Panc1 (cell line): ENCODE data around the gene CFAP410. TPM values are rescaled to one million over a fixed set of nuclear protein-coding genes. Genes with fewer than 3 reads are reported as not detected.

Source experiments
- ATAC-seq: fragments of 200-7000 bp; cut with Tn5 transposase; 2 replicates; pipeline ENCODE4 v1.9.1; 2020; ENCODE audit warnings: mild to moderate bottlenecking, moderate library complexity
- BruUV-seq: library from RNA; stranded (reverse); fragments of 400-500 nt; replicated peaks from 2 replicates; lab custom pipeline; 2021; lab: Mats Ljungman, UMichigan
- CTCF ChIA-PET: fragments of 300-600 bp; sonication (Branson Sonifier 250); formaldehyde crosslinking; loops from one replicate; lab custom pipeline; 2022; ENCODE audit warnings: antibody characterized with exemption; lab: Charles Lee
- POLR2A ChIA-PET: fragments of 300-600 bp; sonication (Branson Sonifier 250); formaldehyde crosslinking; loops from one replicate; lab custom pipeline; 2022; ENCODE audit warnings: antibody characterized with exemption; lab: Charles Lee
- DNase-seq: peaks from one replicate; pipeline ENCODE4 v3.0.0-alpha.2; 2010; ENCODE audit warnings: low read depth, low spot score
- H3K27ac ChIP-seq: 2 replicates; pipeline ENCODE4 v1.5.1; 2011; ENCODE audit warnings: mild to moderate bottlenecking, low read length, inconsistent platforms
- H3K27me3 ChIP-seq: fragments of 200-500 bp; sonication (Bioruptor generic); 2 replicates; pipeline ENCODE4 v1.6.0; 2014; ENCODE audit warnings: low read length, inconsistent platforms; ENCODE audit not compliant: control insufficient read depth, insufficient read depth
- H3K36me3 ChIP-seq: fragments of 200-500 bp; sonication (Bioruptor generic); 2 replicates; pipeline ENCODE4 v1.5.1; 2014; ENCODE audit warnings: inconsistent platforms, mild to moderate bottlenecking, low read length, moderate library complexity; ENCODE audit not compliant: control insufficient read depth, insufficient read depth
- H3K4me1 ChIP-seq: 2 replicates; pipeline ENCODE4 v1.5.1; 2011; ENCODE audit warnings: inconsistent platforms, mild to moderate bottlenecking, low read length, moderate library complexity; ENCODE audit not compliant: control insufficient read depth, insufficient read depth
- H3K4me3 ChIP-seq, 2 experiments: 2 replicates each; pipeline ENCODE4 v1.5.1; 2011 to 2012; ENCODE audit warnings: low read depth in 2 of 2, low read length in 2 of 2, mild to moderate bottlenecking in 2 of 2, inconsistent platforms in 1 of 2, moderate library complexity in 1 of 2
- H3K9me3 ChIP-seq: fragments of 200-500 bp; sonication (Bioruptor generic); 2 replicates; pipeline ENCODE4 v1.5.1; 2014; ENCODE audit warnings: low read depth, mild to moderate bottlenecking, inconsistent platforms, low read length, moderate library complexity; ENCODE audit not compliant: control insufficient read depth, insufficient read depth
- CTCF ChIP-seq: fragments of 450-650 bp; IDR thresholded peaks from 2 replicates; pipeline ENCODE4 v1.5.1; 2017; ENCODE audit warnings: mild to moderate bottlenecking
- POLR2AphosphoS5 ChIP-seq: IDR thresholded peaks from 2 replicates; pipeline ENCODE4 v1.6.1; 2012; ENCODE audit warnings: mild to moderate bottlenecking, low read depth, low read length, moderate library complexity
- REST ChIP-seq, 2 experiments: IDR thresholded peaks; 2 replicates each; pipeline ENCODE4 v1.6.1; 2011 to 2012; ENCODE audit warnings: low read depth in 2 of 2, control low read depth in 1 of 2, low read length in 1 of 2, mild to moderate bottlenecking in 1 of 2, moderate library complexity in 1 of 2; ENCODE audit not compliant: insufficient read depth in 1 of 2
- SIN3A ChIP-seq: IDR thresholded peaks from 2 replicates; pipeline ENCODE4 v1.6.1; 2012; ENCODE audit warnings: low read depth, mild to moderate bottlenecking, low read length, moderate library complexity, borderline replicate concordance; ENCODE audit not compliant: insufficient read depth
- TCF7L2 ChIP-seq: IDR thresholded peaks from 2 replicates; pipeline ENCODE4 v1.6.1; 2011; ENCODE audit warnings: mild to moderate bottlenecking, low read depth, low read length, inconsistent platforms
- in situ Hi-C: cut with HindIII; loops from 2 replicates; pipeline ENCODE4 v1.10.0; 2016; ENCODE audit warnings: low sequenced_read_pairs, low pct_unique_long_range_greater_than_20kb
- intact Hi-C: fragments of 100-400 bp; cut with micrococcal nuclease; formaldehyde crosslinking; loops from one replicate; pipeline ENCODE4 v1.10.0; 2022; ENCODE audit not compliant: unreplicated experiment
- total RNA-seq: library from RNA; stranded (reverse); gene quantifications from one replicate; pipeline ENCODE4 v1.2.1, GENCODE V29; 2021; ENCODE audit not compliant: unreplicated experiment

The CFAP410 gene
- total RNA-seq, 1 experiment from 2014 or later = 11.8 TPM

- Histone ChIP-seq H3K27me3 (no peaks in the 10 kb centered on the region), H3K4me1 (peaks cover 26% of the 10 kb centered on the region), H3K9me3 (no peaks in the 10 kb centered on the region), H3K27ac (no peak overlapping the region), H3K36me3 (no peaks in the 10 kb centered on the region; the same call in 1 of the 2 replicates), H3K4me3 (no peak overlapping the region)
- intact Hi-C loops (no loop called here), in situ Hi-C loops (no loop called here)
- ChIA-PET POLR2A (interaction anchor here (0.8 kb wide), 1 partner anchor 205 kb away, joined by 3 read pairs; no protein-coding TSS in a partner anchor), CTCF (interaction anchor here (0.6 to 1.1 kb wide), 2 partner anchors 13 to 29 kb away, joined by 4 read pairs; no protein-coding TSS in a partner anchor)
- ATAC-seq (peak; percentile 70), DNase-seq (peak; percentile 42)
- no TSS peak for BruUV-seq
- TF ChIP-seq SIN3A (no peak), TCF7L2 (no peak), REST (IDR thresholded peaks at IDR 0.05; ENCODE audit: insufficient read depth in 1 of 2, low read depth in 2 of 2, low read length in 1 of 2) (no peak), POLR2AphosphoS5 (no peak), CTCF (peak; percentile 82)
These were observed 41.5 kb downstream of the CFAP410 start for GRCh38 chr21:44297525-44298290.

GRCh38 chr21:44296916-44297315, 42.3 kb downstream of the CFAP410 start:
- ChIA-PET CTCF (interaction anchor here (1.1 kb wide), 1 partner anchor 12 kb away, joined by 4 read pairs; no protein-coding TSS in a partner anchor), POLR2A (no interaction called here)
- no peak overlapping the region for H3K27ac ChIP-seq
- no TSS peak for BruUV-seq
- H3K36me3 ChIP-seq = no peaks in the 10 kb centered on the region; the same call in 1 of the 2 replicates
- no peaks in the 10 kb centered on the region for H3K27me3 ChIP-seq
- in situ Hi-C loops = no loop called here
- TF ChIP-seq POLR2AphosphoS5 = no peak
- no peak for TF ChIP-seq TCF7L2
- no peak for TF ChIP-seq REST (IDR thresholded peaks at IDR 0.05; ENCODE audit: insufficient read depth in 1 of 2, low read depth in 2 of 2, low read length in 1 of 2)
- TF ChIP-seq SIN3A = no peak
- no peak for TF ChIP-seq CTCF
- intact Hi-C loops = no loop called here
- ATAC-seq (no peak), DNase-seq (no peak)
- H3K9me3 ChIP-seq = no peaks in the 10 kb centered on the region
- peaks cover 26% of the 10 kb centered on the region for H3K4me1 ChIP-seq
- no peak overlapping the region for H3K4me3 ChIP-seq
